GM12878 (cell line): ENCODE results near the gene RHOF. TPM values are rescaled to one million over a fixed set of nuclear protein-coding genes. Genes with fewer than 3 reads are reported as not detected.

ENCODE experiments used
- ATAC-seq: fragments of 200-7000 bp; cut with Tn5 transposase; 3 replicates; pipeline ENCODE4 v1.9.1; 2020; ENCODE audit warnings: mild to moderate bottlenecking, moderate library complexity
- BruUV-seq: library from RNA; stranded (reverse); fragments of 400-500 nt; replicated peaks from 2 replicates; lab custom pipeline; 2021; lab: Mats Ljungman, UMichigan
- CTCF ChIA-PET: fragments of 300-600 bp; sonication (Branson Sonifier 250); formaldehyde crosslinking; extraction: SDS; loops from one replicate; lab custom pipeline; 2021; ENCODE audit warnings: inconsistent platforms; lab: Yijun Ruan, JAX
- POLR2A ChIA-PET: fragments of 350-600 bp; formaldehyde crosslinking; extraction: SDS; loops from one replicate; lab custom pipeline; 2021; ENCODE audit warnings: inconsistent platforms; lab: Charles Lee
- RAD21 ChIA-PET: fragments of 300-600 bp; sonication (Branson Sonifier 250); formaldehyde crosslinking; loops from one replicate; lab custom pipeline; 2023; ENCODE audit warnings: antibody characterized with exemption; ENCODE audit not compliant: unreplicated experiment; lab: Charles Lee
- SMC1A ChIA-PET: fragments of 300-600 bp; sonication (Branson Sonifier 250); formaldehyde crosslinking; loops from one replicate; lab custom pipeline; 2023; ENCODE audit not compliant: unreplicated experiment, uncharacterized antibody; lab: Charles Lee
- DNase-seq: peaks from one replicate; pipeline ENCODE4 v3.0.0-alpha.2; 2011; ENCODE audit warnings: low read depth, low spot score
- FAIRE-seq: peaks from 3 replicates; lab custom pipeline; 2011; peaks lifted over from hg19 to GRCh38; lab: Jason Lieb, UNC
- H2AFZ ChIP-seq: 2 replicates; pipeline ENCODE4 v1.6.0; 2011; ENCODE audit warnings: low read depth, low read length, control low read depth; ENCODE audit not compliant: control insufficient read depth
- H3K27ac ChIP-seq: 2 replicates; pipeline ENCODE4 v1.5.1; 2011; ENCODE audit warnings: control low read depth; ENCODE audit not compliant: control insufficient read depth, insufficient read depth
- H3K27me3 ChIP-seq, 2 experiments: replicated peaks in 1 of 2; 2 replicates each; pipeline versions ENCODE4 v1.6.0 to v1.6.1; 2011; ENCODE audit warnings: low read length in 1 of 2; ENCODE audit not compliant: control insufficient read depth in 2 of 2, insufficient read depth in 2 of 2
- H3K36me3 ChIP-seq, 2 experiments: 2 replicates each; pipeline ENCODE4 v1.5.1; 2011; ENCODE audit warnings: low read length in 1 of 2; ENCODE audit not compliant: control insufficient read depth in 2 of 2, insufficient read depth in 2 of 2
- H3K4me1 ChIP-seq: 2 replicates; pipeline ENCODE4 v1.6.1; 2011; ENCODE audit warnings: mild to moderate bottlenecking, low read length, moderate library complexity, mixed read lengths; ENCODE audit not compliant: control insufficient read depth, insufficient read depth
- H3K4me2 ChIP-seq: 2 replicates; pipeline ENCODE4 v1.6.0; 2011; ENCODE audit warnings: control low read depth; ENCODE audit not compliant: control insufficient read depth, insufficient read depth
- H3K4me3 ChIP-seq: fragments of 200-600 bp; sonication (generic); 2 replicates; pipeline ENCODE4 v1.5.1; 2016
- H3K79me2 ChIP-seq: 2 replicates; pipeline ENCODE4 v1.6.0; 2011; ENCODE audit warnings: low read length; ENCODE audit not compliant: control insufficient read depth, insufficient read depth
- H3K9ac ChIP-seq: 2 replicates; pipeline ENCODE4 v1.8.0; 2011; ENCODE audit warnings: low read length, control low read depth, mixed read lengths; ENCODE audit not compliant: control insufficient read depth, insufficient read depth
- H3K9me3 ChIP-seq: replicated peaks from 3 replicates; pipeline ENCODE4 v1.5.1; 2011; ENCODE audit warnings: mild to moderate bottlenecking, low read length; ENCODE audit not compliant: control insufficient read depth, insufficient read depth
- H4K20me1 ChIP-seq: 2 replicates; pipeline ENCODE4 v1.6.0; 2011; ENCODE audit not compliant: control insufficient read depth, insufficient read depth
- BRCA1 ChIP-seq: IDR thresholded peaks from 2 replicates; pipeline ENCODE4 v1.6.1; 2011; ENCODE audit warnings: low read depth, low read length, improper control_type of control experiment
- CEBPB ChIP-seq, 2 experiments: fragments of 150-350 bp in 1 of 2; IDR thresholded peaks; 2 replicates each; pipeline ENCODE4 v1.6.1; 2012 to 2014; ENCODE audit warnings: low read depth in 2 of 2, low read length in 2 of 2, borderline replicate concordance in 1 of 2, inconsistent platforms in 1 of 2
- HDAC2 ChIP-seq: fragments of 200-600 bp; sonication (generic); IDR thresholded peaks from 2 replicates; pipeline ENCODE4 v1.6.1; 2017
- IKZF2 ChIP-seq, 2 experiments: fragments of 450-650 bp; IDR thresholded peaks; 2 replicates each; pipeline ENCODE4 v1.6.1; 2017; ENCODE audit warnings: mild to moderate bottlenecking in 2 of 2, moderate library complexity in 2 of 2
- NFYA ChIP-seq: IDR thresholded peaks from 2 replicates; pipeline ENCODE4 v1.6.1; 2011; ENCODE audit warnings: low read depth, mild to moderate bottlenecking, low read length, improper control_type of control experiment, borderline replicate concordance
- POLR2AphosphoS2 ChIP-seq: IDR thresholded peaks from 2 replicates; pipeline ENCODE4 v1.6.1; 2011; ENCODE audit warnings: low read depth, mild to moderate bottlenecking, low read length, improper control_type of control experiment, moderate library complexity
- RAD21 ChIP-seq: IDR thresholded peaks from 2 replicates; pipeline ENCODE4 v1.6.1; 2011; ENCODE audit warnings: mild to moderate bottlenecking, low read depth, low read length, moderate library complexity; ENCODE audit not compliant: insufficient read depth
- SP1 ChIP-seq: IDR thresholded peaks from one replicate; pipeline ENCODE4 v1.6.1; 2011; ENCODE audit warnings: low read depth, low read length
- SREBF2 ChIP-seq: IDR thresholded peaks from 2 replicates; pipeline ENCODE4 v1.6.1; 2012; ENCODE audit warnings: mild to moderate bottlenecking, low read length
- ZZZ3 ChIP-seq: IDR thresholded peaks from 2 replicates; pipeline ENCODE4 v1.6.1; 2011; ENCODE audit warnings: low read depth; ENCODE audit not compliant: control insufficient read depth, insufficient read length
- WGBS: methylation state at CpG from one replicate; pipeline ENCODE4 v1.1.6; 2016; ENCODE audit warnings: low lambda C conversion rate; ENCODE audit not compliant: insufficient replicate concordance, insufficient coverage; ENCODE audit errors: missing lambda C conversion rate; 5-methylcytosine and 5-hydroxymethylcytosine counted together
- in situ Hi-C: fragments of 300-500 bp; cut with MboI; formaldehyde crosslinking; loops from 9 replicates; pipeline ENCODE4 v1.14.3; 2018; ENCODE audit warnings: mixed read lengths
- intact Hi-C: fragments of 100-400 bp; cut with micrococcal nuclease; formaldehyde crosslinking; loops from one replicate; pipeline ENCODE4 v1.14.2; 2022; ENCODE audit not compliant: unreplicated experiment
- polyA plus RNA-seq, 11 experiments: library from polyadenylated mRNA; depleted of rRNA in 4 of 11; unstranded in 6 of 11; stranded (reverse) in 5 of 11; fragments of >200 nt; fragmentation: Nextera tagmentation in 4 of 11; fragmentation: Illumina TruSeq in 1 of 11; extraction: Ambion mirVana in 4 of 11; extraction: Trizol in 1 of 11; gene quantifications; 1 replicate in 1 of 11; 2 replicates in 10 of 11; pipeline versions ENCODE4 v1.2.1 to v1.2.3, GENCODE V29; 2011 to 2016; ENCODE audit warnings: inconsistent platforms in 2 of 11, missing spikeins in 2 of 11, low read depth in 1 of 11
- total RNA-seq, 4 experiments: library from RNA; depleted of rRNA in 3 of 4; stranded (reverse); fragments of >200 nt in 3 of 4; fragmentation: Illumina TruSeq in 1 of 4; extraction: Trizol in 1 of 4; gene quantifications; 2 replicates each; pipeline versions ENCODE4 v1.2.1 to v1.2.3, GENCODE V29; 2013 to 2021
- TF ChIP-seq, protein P1 (sequence below), 3 experiments: IDR thresholded peaks in 2 of 3; conservative IDR thresholded peaks in 1 of 3; 2 replicates each; pipeline ENCODE4 v1.5.1; 2011; ENCODE audit warnings: low read depth in 3 of 3, low read length in 3 of 3, mild to moderate bottlenecking in 3 of 3, control low read depth in 2 of 3, moderate library complexity in 2 of 3, inconsistent platforms in 1 of 3, mixed read lengths in 1 of 3; ENCODE audit not compliant: control insufficient read depth in 2 of 3, insufficient read depth in 1 of 3; ENCODE audit errors: extremely low read depth in 1 of 3
- TF ChIP-seq, protein P2 (sequence below): fragments of 450-650 bp; IDR thresholded peaks from 2 replicates; pipeline ENCODE4 v1.6.1; 2017; ENCODE audit warnings: borderline replicate concordance
- TF ChIP-seq, protein P3 (sequence below): IDR thresholded peaks from 2 replicates; pipeline ENCODE4 v1.6.1; 2011; ENCODE audit warnings: low read depth, mild to moderate bottlenecking, low read length, moderate library complexity, borderline replicate concordance; ENCODE audit errors: extremely low read depth
- TF ChIP-seq, protein P4 (sequence below): fragments of 450-650 bp; conservative IDR thresholded peaks from 2 replicates; pipeline ENCODE4 v1.6.1; 2017; ENCODE audit warnings: mild to moderate bottlenecking, moderate library complexity

RHOF gene
- total and polyA plus RNA-seq, 10 of the 15 experiments (the other 5 are each of a cell fraction or from before 2014, with no cell fraction given) = 6.1 to 78.7 (median 39.7) TPM

DNA sequence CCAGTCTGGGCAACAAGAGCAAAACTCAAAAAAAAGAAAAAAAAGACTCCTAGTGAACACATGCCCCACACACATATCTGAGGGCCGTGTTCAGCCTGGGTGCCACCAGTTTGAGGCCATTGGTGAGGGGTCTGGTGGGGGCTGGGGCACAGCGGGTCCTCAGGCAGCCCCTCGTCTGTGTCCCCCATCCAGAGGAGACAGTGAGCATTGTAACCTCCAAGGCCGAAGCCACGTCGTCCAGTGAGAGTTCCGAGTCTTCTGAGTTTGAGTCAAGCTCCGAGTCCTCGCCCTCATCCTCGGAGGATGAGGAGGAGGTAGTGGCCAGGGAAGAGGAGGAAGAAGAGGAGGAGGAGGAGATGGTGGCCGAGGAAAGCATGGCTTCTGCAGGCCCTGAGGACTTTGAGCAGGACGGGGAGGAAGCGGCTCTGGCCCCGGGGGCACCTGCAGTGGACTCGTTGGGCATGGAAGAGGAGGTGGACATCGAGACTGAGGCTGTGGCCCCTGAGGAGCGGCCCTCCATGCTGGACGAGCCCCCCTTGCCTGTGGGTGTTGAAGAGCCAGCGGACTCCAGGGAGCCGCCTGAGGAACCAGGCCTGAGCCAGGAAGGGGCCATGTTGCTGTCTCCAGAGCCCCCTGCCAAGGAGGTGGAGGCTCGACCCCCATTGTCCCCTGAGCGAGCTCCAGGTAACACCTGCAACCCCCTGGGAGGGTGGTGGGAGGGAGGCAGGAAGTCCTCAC, 25.9 kb upstream of the RHOF start (continued):
- TF ChIP-seq, protein P1, sequence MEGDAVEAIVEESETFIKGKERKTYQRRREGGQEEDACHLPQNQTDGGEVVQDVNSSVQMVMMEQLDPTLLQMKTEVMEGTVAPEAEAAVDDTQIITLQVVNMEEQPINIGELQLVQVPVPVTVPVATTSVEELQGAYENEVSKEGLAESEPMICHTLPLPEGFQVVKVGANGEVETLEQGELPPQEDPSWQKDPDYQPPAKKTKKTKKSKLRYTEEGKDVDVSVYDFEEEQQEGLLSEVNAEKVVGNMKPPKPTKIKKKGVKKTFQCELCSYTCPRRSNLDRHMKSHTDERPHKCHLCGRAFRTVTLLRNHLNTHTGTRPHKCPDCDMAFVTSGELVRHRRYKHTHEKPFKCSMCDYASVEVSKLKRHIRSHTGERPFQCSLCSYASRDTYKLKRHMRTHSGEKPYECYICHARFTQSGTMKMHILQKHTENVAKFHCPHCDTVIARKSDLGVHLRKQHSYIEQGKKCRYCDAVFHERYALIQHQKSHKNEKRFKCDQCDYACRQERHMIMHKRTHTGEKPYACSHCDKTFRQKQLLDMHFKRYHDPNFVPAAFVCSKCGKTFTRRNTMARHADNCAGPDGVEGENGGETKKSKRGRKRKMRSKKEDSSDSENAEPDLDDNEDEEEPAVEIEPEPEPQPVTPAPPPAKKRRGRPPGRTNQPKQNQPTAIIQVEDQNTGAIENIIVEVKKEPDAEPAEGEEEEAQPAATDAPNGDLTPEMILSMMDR (IDR thresholded peaks at IDR 0.05 in 2 of 3, conservative IDR thresholded peaks at IDR 0.05 in 1 of 3; ENCODE audit: control insufficient read depth in 2 of 3, extremely low read depth in 1 of 3, insufficient read depth in 1 of 3, low read depth in 3 of 3, low read length in 3 of 3) = no peak
- TF ChIP-seq, protein P2, sequence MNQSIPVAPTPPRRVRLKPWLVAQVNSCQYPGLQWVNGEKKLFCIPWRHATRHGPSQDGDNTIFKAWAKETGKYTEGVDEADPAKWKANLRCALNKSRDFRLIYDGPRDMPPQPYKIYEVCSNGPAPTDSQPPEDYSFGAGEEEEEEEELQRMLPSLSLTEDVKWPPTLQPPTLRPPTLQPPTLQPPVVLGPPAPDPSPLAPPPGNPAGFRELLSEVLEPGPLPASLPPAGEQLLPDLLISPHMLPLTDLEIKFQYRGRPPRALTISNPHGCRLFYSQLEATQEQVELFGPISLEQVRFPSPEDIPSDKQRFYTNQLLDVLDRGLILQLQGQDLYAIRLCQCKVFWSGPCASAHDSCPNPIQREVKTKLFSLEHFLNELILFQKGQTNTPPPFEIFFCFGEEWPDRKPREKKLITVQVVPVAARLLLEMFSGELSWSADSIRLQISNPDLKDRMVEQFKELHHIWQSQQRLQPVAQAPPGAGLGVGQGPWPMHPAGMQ = no peak
- TF ChIP-seq BRCA1 = no peak

DNA sequence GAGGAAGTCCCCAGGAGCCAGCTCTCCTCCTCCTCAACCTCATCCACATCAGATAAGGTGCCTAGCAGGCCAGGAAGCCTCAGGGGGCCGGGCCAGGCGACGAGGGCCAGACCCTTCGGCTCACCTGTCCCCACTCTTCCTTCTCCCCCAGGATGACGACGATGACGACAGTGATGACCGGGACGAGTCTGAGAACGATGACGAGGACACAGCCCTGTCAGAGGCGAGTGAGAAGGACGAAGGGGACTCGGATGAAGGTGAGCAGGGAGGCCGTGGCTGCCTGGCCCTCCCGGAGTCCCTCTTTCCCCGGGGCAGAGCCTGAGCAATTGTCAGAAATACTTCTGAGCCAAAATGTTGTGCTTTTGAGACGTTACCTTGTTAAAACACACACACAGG, 24.2 kb upstream of the RHOF start:
- H3K36me3 ChIP-seq = peaks cover 25 to 26% of the 10 kb centered on the region in 2 experiments; a peak in 3 of 4 replicates
- TF ChIP-seq POLR2AphosphoS2 (no peak), ZZZ3 (no peak), NFYA (no peak), SP1 (no peak), RAD21 (no peak), CEBPB (IDR thresholded peaks at IDR 0.05; ENCODE audit: borderline replicate concordance in 1 of 2, low read depth in 2 of 2, low read length in 2 of 2) (no peak), IKZF2 (IDR thresholded peaks at IDR 0.05) (no peak), SREBF2 (no peak), HDAC2 (no peak)
- TF ChIP-seq, protein P3, sequence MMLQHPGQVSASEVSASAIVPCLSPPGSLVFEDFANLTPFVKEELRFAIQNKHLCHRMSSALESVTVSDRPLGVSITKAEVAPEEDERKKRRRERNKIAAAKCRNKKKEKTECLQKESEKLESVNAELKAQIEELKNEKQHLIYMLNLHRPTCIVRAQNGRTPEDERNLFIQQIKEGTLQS = no peak
- TF ChIP-seq, protein P4, sequence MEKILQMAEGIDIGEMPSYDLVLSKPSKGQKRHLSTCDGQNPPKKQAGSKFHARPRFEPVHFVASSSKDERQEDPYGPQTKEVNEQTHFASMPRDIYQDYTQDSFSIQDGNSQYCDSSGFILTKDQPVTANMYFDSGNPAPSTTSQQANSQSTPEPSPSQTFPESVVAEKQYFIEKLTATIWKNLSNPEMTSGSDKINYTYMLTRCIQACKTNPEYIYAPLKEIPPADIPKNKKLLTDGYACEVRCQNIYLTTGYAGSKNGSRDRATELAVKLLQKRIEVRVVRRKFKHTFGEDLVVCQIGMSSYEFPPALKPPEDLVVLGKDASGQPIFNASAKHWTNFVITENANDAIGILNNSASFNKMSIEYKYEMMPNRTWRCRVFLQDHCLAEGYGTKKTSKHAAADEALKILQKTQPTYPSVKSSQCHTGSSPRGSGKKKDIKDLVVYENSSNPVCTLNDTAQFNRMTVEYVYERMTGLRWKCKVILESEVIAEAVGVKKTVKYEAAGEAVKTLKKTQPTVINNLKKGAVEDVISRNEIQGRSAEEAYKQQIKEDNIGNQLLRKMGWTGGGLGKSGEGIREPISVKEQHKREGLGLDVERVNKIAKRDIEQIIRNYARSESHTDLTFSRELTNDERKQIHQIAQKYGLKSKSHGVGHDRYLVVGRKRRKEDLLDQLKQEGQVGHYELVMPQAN = no peak

More for the DNA sequence above, 24.2 kb upstream of the RHOF start:
- ChIA-PET CTCF (no interaction called here), RAD21 (no interaction called here), SMC1A (no interaction called here), POLR2A (interaction anchor here (0.6 kb wide), 1 partner anchor 25 kb away, joined by 7 read pairs; no protein-coding TSS in a partner anchor)
- Histone ChIP-seq H3K9ac (no peak overlapping the region), H3K27ac (no peak overlapping the region), H3K79me2 (peaks cover 12% of the 10 kb centered on the region), H4K20me1 (peaks cover 3% of the 10 kb centered on the region; the same call in 1 of the 2 replicates), H3K4me3 (no peak overlapping the region), H3K27me3 (no peaks in the 10 kb centered on the region), H3K4me1 (no peaks in the 10 kb centered on the region), H2AFZ (no peak overlapping the region), H3K9me3 (no peaks in the 10 kb centered on the region), H3K4me2 (no peak overlapping the region)
- BruUV-seq = no TSS peak
- ATAC-seq (no peak), FAIRE-seq (no peak), DNase-seq (no peak)
- intact Hi-C loops (no loop called here), in situ Hi-C loops (no loop called here)
- WGBS = 97% methylated on average over 14 of the region's 18 CpGs
